GM18505 (cell line): ENCODE results near the gene STK32C.

Experiments used
- ATAC-seq: cut with Tn5 transposase; IDR thresholded peaks from one replicate; pipeline ENCODE4 v1.9.1; 2021; ENCODE audit not compliant: unreplicated experiment
- POLR2A ChIP-seq: IDR thresholded peaks from 4 replicates; pipeline ENCODE4 v1.6.1; 2011; ENCODE audit warnings: borderline replicate concordance; ENCODE audit not compliant: insufficient read depth, insufficient read length; ENCODE audit errors: extremely low read depth

The STK32C gene

GRCh38 chr10:132240581-132240980, 67.2 kb downstream of the STK32C start:
- no peak for ATAC-seq
- no peak for TF ChIP-seq POLR2A

GRCh38 chr10:132240156-132240555, 67.6 kb downstream of the STK32C start:
- no peak for TF ChIP-seq POLR2A
- no peak for ATAC-seq

GRCh38 chr10:132239126-132240031, 68.4 kb downstream of the STK32C start:
- no peak for TF ChIP-seq POLR2A
- no peak for ATAC-seq

- no peak for TF ChIP-seq POLR2A
- ATAC-seq, result no peak
Measured at GRCh38 chr10:132238371-132239125, 69.2 kb downstream of the STK32C start.

GRCh38 chr10:132237871-132238270, 69.9 kb downstream of the STK32C start:
- no peak for ATAC-seq
- no peak for TF ChIP-seq POLR2A

- TF ChIP-seq POLR2A, result no peak
- no peak for ATAC-seq
Measured at GRCh38 chr10:132237396-132237795, 70.4 kb downstream of the STK32C start.

- no peak for ATAC-seq
- no peak for TF ChIP-seq POLR2A
Measured at GRCh38 chr10:132236881-132237280, 70.9 kb downstream of the STK32C start.

- no peak for ATAC-seq
- no peak for TF ChIP-seq POLR2A
Measured at GRCh38 chr10:132236161-132236560, 71.6 kb downstream of the STK32C start.

- no peak for ATAC-seq
Measured at GRCh38 chr10:132234860-132235259, 72.9 kb downstream of the STK32C start.

GRCh38 chr10:132233501-132234085, 74.2 kb downstream of the STK32C start:
- no peak for TF ChIP-seq POLR2A
- no peak for ATAC-seq

More at GRCh38 chr10:132234860-132235259, 72.9 kb downstream of the STK32C start:
- TF ChIP-seq POLR2A, result no peak

GRCh38 chr10:132232981-132233380, 74.8 kb downstream of the STK32C start:
- no peak for TF ChIP-seq POLR2A
- no peak for ATAC-seq

- no peak for TF ChIP-seq POLR2A
- ATAC-seq, result no peak
Measured at GRCh38 chr10:132232023-132232951, 75.5 kb downstream of the STK32C start.

- no peak for ATAC-seq
- TF ChIP-seq POLR2A, result no peak
Measured at GRCh38 chr10:132231656-132232022, 76.1 kb downstream of the STK32C start.

GRCh38 chr10:132230557-132231210, 77.1 kb downstream of the STK32C start:
- TF ChIP-seq POLR2A, result no peak
- ATAC-seq, result no peak
